Stimulated activated CD8-positive, alpha-beta memory T cell treated with anti-CD3 and anti-CD28 coated beads, Interleukin-7, amount 100 ng/mL, for 24 hours (primary cell): ENCODE results near the gene NABP1.

Source experiments
- DNase-seq: peaks from one replicate; pipeline ENCODE4 v3.0.0-alpha.2; 2020; ENCODE audit warnings: low read depth

The NABP1 gene

DNA sequence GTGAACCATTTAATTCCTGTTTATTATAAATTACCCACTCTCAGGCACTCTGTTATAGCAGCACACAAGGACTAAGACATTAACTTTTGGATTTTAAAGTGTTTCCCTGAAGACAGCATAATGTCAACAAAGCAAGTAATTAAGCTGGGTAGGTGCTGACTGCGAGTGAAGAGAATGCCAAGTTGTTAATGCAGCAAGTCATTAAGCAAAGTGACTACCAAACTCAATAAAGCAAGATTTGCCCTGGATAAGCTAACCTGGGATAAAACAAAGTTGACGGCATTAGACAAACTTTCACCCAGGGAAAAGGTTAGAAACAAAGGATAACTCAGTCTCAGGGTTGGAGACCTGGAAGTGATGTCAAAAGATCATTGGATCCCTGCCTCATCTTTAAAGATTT lies 28.4 kb upstream of the NABP1 start:
- no peak for DNase-seq

DNA sequence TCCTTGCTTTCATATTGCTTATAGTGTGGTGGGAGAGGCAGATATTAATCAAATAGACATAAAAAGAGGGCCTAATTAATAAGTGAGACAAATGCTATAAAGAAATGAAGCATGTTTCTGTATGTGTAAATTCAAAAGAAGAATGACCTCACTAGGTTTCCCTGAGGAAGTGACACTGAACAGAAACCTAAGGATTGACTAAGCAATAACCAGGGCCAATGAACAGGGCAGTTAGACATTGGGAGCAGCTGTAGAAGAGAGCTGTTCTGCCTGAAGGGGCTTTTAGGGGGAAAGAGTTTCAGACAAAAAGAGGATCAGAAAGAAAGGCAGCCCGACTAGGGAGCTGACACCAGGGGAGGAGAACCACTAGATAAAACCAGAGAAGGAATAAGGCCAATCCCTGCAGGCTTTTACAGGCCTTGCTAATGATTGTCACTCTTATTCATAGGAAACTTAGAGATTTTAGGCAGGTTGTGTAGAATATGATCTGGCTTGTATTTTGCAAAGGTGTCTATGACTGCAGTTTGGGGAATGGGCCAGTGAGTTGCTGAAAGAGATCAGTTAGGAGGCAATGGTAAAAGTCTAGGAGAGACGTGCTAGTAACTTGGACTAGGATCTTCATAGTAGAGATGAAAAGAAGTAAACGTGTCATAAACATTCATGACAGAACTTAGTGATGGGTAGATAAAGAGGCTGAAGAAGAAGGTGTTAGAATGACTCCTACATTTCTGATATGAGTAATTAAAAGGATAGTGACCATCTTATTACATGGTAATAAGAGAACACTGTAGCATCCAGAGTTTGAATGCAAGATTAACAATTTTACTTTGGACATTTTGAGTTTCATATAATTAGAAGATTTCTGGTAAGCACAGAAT lies 26.8 kb upstream of the NABP1 start:
- DNase-seq: no peak

DNA sequence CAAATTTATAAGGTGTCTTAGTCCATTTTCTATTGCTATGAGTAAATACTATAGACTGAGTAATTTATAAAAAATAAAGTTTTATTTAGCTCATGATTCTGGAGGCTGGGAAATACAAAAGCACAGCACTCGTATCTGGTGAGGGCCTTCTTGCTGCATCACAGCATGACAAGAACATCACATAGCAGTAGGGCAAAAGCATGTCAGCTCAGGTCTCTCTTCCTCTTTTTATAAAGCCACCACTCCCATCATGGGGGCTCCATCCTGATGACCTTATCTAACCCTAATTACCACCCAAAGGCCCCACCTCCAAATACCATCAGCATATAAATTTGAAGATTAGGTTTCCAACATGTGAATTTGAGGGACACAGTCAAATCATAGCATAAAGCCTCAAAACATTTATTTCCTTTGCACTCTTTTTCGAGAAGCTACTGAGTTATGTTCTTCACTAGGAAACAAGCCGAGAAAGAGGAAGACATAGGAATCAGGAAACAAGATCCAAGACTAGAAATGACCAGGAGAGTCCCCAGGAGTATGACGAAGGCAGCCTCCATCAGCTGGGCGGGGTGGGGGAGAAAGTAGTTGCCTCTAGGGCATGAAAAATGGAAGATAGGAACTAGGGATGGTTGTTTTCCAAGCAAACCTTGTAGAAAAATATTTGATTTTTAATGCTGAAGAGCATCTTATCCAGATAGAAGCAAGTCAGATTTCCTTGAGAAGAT lies 24.1 kb upstream of the NABP1 start:
- DNase-seq: no peak

DNA sequence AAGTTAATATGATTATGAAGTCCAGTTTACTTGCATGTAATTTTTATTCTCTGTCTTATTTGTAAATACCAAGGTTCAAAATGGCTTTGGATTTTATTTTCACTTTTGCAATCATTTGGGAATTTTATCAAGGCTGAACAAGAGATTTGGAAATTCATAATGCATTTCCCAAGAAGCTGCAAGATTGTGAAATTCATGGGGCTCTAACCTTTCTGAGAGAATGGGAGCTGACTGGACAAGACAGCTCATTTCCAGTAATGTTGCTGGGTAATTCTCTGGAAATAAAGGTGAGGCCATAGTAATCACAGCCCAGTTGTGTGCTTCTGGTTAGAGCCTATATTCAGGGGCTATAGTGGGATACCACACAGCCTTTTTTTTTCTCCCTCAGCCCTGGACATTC lies 21.5 kb upstream of the NABP1 start:
- DNase-seq: no peak

- no peak for DNase-seq
These were observed 21.1 kb upstream of the NABP1 start for GRCh38 chr2:191656792-191657191.

- DNase-seq: no peak
These were observed 20.0 kb upstream of the NABP1 start for GRCh38 chr2:191657977-191658376.

GRCh38 chr2:191659198-191659597 lies 18.7 kb upstream of the NABP1 start:
- no peak for DNase-seq

DNA sequence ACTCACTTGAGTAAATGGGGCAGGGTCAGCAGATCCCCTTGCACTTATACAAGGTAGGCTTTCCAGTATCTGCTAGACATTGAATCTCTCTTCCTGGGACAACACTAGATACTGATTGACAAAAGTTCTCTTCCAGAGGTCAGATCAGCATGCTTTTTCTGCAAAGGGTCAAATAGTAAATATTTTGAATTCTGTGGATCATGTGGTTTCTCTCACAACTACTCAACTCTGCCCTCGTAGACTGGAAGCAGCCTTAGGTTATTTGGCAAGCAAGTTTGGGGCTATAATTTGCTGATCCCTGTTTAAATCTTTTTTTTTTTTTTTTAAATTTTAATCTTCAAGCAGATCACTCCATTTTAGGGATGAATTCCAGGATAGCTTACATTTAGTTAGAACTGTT lies 17.4 kb upstream of the NABP1 start:
- no peak for DNase-seq

- DNase-seq: no peak
These were observed 16.6 kb upstream of the NABP1 start for GRCh38 chr2:191661097-191661924.

GRCh38 chr2:191664823-191665677 lies 12.9 kb upstream of the NABP1 start:
- DNase-seq: no peak

- DNase-seq: no peak
These were observed 11.7 kb upstream of the NABP1 start for GRCh38 chr2:191666226-191666625.

DNA sequence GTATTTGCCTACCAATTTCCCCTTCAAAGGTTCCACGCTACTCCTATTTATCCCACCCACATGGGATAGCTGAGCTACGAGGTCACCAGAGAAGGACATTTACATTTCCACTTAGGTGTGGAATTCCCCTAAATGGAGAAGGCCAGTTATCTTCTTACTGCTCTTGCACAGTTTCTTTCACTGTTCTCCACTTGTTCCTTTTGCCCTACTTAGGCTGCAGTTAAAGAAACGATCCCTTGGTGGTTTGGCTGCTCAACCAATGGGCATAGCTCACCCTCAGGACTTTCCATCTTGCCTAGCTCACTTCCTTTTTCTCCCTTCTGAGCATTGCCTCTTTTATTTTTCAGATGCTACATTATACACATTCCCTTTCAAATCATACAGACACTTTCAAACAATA lies 11.2 kb upstream of the NABP1 start:
- DNase-seq: no peak

DNA sequence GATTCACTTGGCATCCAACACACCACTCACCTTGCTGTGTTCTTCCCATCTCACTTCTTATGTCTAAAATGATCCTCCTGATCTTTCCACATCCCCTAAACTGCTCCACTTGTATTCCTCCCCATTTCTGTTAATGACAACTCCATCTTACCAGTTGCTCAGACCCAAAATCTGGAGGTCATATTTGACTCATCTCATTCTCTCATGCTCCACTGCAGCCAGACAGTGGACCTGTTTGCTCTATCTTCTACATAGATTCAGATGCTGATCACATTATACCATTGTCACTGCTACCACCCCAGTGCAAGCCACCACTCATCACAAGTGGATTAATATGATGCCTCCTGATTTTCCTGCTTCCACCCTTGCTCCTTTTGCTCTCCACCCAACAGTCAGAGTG lies 7.9 kb upstream of the NABP1 start:
- DNase-seq: no peak

GRCh38 chr2:191670787-191671186 lies 7.1 kb upstream of the NABP1 start:
- DNase-seq: no peak

- peak; percentile 24 for DNase-seq
These were observed 1.9 kb upstream of the NABP1 start for GRCh38 chr2:191675807-191676721.

- DNase-seq: no peak
These were observed 918 bp upstream of the NABP1 start for GRCh38 chr2:191676790-191677645.

DNA sequence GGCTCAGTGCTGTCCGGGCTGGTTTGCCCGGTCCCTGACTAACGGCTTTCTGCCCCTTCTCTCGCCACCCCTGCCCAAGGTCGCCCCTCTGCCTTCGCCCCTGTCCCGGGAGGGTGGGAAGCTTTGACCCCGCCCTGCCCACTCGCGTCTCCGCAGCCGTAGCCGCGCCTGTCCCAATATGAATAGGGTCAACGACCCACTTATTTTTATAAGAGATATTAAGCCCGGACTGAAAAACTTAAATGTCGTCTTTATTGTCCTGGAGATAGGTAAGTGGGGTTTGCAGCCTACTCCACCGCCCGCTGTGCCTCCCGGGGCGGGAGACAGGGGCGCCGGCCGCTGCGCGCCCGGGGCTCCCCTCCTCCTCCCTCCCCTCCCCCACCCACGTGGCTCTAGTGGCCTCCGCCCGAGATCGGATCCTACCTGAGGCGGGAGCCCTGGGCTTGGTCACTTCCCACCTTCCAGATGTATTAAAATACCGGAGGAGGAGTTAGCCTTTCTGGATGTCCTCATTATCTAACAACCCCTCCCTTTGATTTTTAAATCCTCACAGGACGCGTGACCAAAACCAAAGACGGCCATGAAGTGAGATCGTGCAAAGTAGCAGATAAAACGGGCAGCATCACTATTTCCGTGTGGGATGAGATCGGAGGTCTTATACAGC lies 633 bp downstream of the NABP1 start:
- DNase-seq: peak; percentile 59

DNA sequence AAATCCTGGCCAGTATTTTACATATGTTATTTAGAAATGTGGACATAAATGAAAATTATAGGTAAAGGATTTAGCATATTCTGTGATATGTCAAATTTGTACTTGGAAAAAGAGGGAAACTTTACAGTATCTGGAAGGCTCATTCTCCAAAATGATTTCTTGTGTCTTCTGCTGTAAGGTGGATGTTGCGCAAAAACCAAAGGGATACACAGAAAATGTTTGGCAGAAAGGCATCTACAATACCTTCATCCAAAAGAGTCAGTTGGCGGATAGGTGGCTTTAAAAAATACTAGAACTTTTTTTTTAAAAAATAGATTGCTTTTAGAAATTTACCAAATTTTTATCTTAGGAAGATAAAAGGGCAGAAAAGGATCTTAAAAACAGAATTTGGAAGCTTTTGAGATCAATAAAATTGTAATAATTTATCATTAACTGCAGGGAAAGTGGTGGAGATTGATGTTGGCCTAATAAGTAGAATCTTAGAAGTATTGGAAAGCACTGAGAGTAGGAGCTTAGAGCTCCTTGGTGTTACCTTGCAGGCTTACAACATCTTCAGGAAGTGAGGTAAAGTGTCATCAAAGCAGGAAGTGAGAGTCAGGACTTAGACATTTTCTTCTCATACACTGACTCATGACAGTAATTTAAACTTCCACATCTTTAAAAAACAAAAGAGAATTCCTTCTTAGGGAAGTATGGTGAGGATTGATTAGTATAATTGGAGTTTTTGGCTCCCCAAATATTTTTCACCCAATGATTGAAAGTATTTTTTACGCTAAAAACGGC lies 2.1 kb downstream of the NABP1 start:
- no peak for DNase-seq
